ENCODE measurements around the gene ABI1. TPM values are rescaled to one million over a fixed set of nuclear protein-coding genes. Genes with fewer than 3 reads are reported as not detected.

ABI1 gene
- total and polyA plus RNA-seq, 2 donors (not counting 1 experiment from before 2014, with no cell fraction given): 29.4 to 74.3 TPM

GRCh38 chr10:26806557-26806956 is 54.2 kb downstream of the ABI1 start:
- H3K36me3 ChIP-seq (ENCODE audit: control insufficient read depth, insufficient read depth, low read length): no peaks in the 10 kb centered on the region
- no peaks in the 10 kb centered on the region for H3K27me3 ChIP-seq (ENCODE audit: control insufficient read depth, insufficient read depth, low read length)
- H2AFZ ChIP-seq (ENCODE audit: low read length): no peak overlapping the region
- TF ChIP-seq EZH2 (IDR thresholded peaks at IDR 0.05; ENCODE audit: low read length, missing control alignments) (no peak), CTCF (conservative IDR thresholded peaks at IDR 0.05 in 1 of 2, IDR thresholded peaks at IDR 0.05 in 1 of 2; ENCODE audit: low read depth in 1 of 2, low read length in 2 of 2) (no peak)
- DNase-seq (ENCODE audit: low read depth in 2 of 2): no peak
- no peak overlapping the region for H3K4me3 ChIP-seq (replicated peaks in 1 of 4; ENCODE audit: control extremely low read depth in 1 of 4, insufficient read depth in 1 of 4, low read depth in 3 of 4, low read length in 4 of 4)
- H3K4me2 ChIP-seq (ENCODE audit: extremely low read depth, insufficient read depth, low read length): no peak overlapping the region
- peaks cover 34% of the 10 kb centered on the region for H3K79me2 ChIP-seq (ENCODE audit: control insufficient read depth, insufficient read depth, low read length)
- H3K9ac ChIP-seq (ENCODE audit: insufficient read depth, low read length): no peak overlapping the region
- no peaks in the 10 kb centered on the region for H3K9me3 ChIP-seq (ENCODE audit: control insufficient read depth, insufficient read depth, low read depth, low read length)
- peaks cover 3% of the 10 kb centered on the region for H3K4me1 ChIP-seq (ENCODE audit: control insufficient read depth, extremely low read depth, insufficient read depth, low read length)
- H3K27ac ChIP-seq (ENCODE audit: insufficient read depth, low read length): no peak overlapping the region
- H4K20me1 ChIP-seq (ENCODE audit: control insufficient read depth, extremely low read depth, insufficient read depth, low read length): no peaks in the 10 kb centered on the region

GRCh38 chr10:26805567-26806245 is 55.1 kb downstream of the ABI1 start:
- Histone ChIP-seq H4K20me1 (ENCODE audit: control insufficient read depth, extremely low read depth, insufficient read depth, low read length) (no peaks in the 10 kb centered on the region), H2AFZ (ENCODE audit: low read length) (no peak overlapping the region), H3K36me3 (ENCODE audit: control insufficient read depth, insufficient read depth, low read length) (no peaks in the 10 kb centered on the region), H3K4me1 (ENCODE audit: control insufficient read depth, extremely low read depth, insufficient read depth, low read length) (peaks cover 3% of the 10 kb centered on the region), H3K9ac (ENCODE audit: insufficient read depth, low read length) (no peak overlapping the region), H3K27me3 (ENCODE audit: control insufficient read depth, insufficient read depth, low read length) (no peaks in the 10 kb centered on the region), H3K27ac (ENCODE audit: insufficient read depth, low read length) (no peak overlapping the region), H3K9me3 (ENCODE audit: control insufficient read depth, insufficient read depth, low read depth, low read length) (no peaks in the 10 kb centered on the region), H3K4me2 (ENCODE audit: extremely low read depth, insufficient read depth, low read length) (no peak overlapping the region), H3K79me2 (ENCODE audit: control insufficient read depth, insufficient read depth, low read length) (peaks cover 38% of the 10 kb centered on the region), H3K4me3 (replicated peaks in 1 of 4; ENCODE audit: control extremely low read depth in 1 of 4, insufficient read depth in 1 of 4, low read depth in 3 of 4, low read length in 4 of 4) (no peak overlapping the region)
- TF ChIP-seq EZH2 (IDR thresholded peaks at IDR 0.05; ENCODE audit: low read length, missing control alignments) (no peak), CTCF (conservative IDR thresholded peaks at IDR 0.05 in 1 of 2, IDR thresholded peaks at IDR 0.05 in 1 of 2; ENCODE audit: low read depth in 1 of 2, low read length in 2 of 2) (no peak)
- DNase-seq (ENCODE audit: low read depth in 2 of 2): peak; percentile 22 to 66

- TF ChIP-seq CTCF (conservative IDR thresholded peaks at IDR 0.05 in 1 of 2, IDR thresholded peaks at IDR 0.05 in 1 of 2; ENCODE audit: low read depth in 1 of 2, low read length in 2 of 2) (no peak), EZH2 (IDR thresholded peaks at IDR 0.05; ENCODE audit: low read length, missing control alignments) (no peak)
- Histone ChIP-seq H3K27me3 (ENCODE audit: control insufficient read depth, insufficient read depth, low read length) (no peaks in the 10 kb centered on the region), H3K4me1 (ENCODE audit: control insufficient read depth, extremely low read depth, insufficient read depth, low read length) (no peaks in the 10 kb centered on the region), H3K27ac (ENCODE audit: insufficient read depth, low read length) (no peak overlapping the region), H3K79me2 (ENCODE audit: control insufficient read depth, insufficient read depth, low read length) (peaks cover 38% of the 10 kb centered on the region), H3K4me2 (ENCODE audit: extremely low read depth, insufficient read depth, low read length) (no peak overlapping the region), H3K9me3 (ENCODE audit: control insufficient read depth, insufficient read depth, low read depth, low read length) (no peaks in the 10 kb centered on the region), H4K20me1 (ENCODE audit: control insufficient read depth, extremely low read depth, insufficient read depth, low read length) (no peaks in the 10 kb centered on the region), H3K9ac (ENCODE audit: insufficient read depth, low read length) (no peak overlapping the region), H3K4me3 (replicated peaks in 1 of 4; ENCODE audit: control extremely low read depth in 1 of 4, insufficient read depth in 1 of 4, low read depth in 3 of 4, low read length in 4 of 4) (no peak overlapping the region), H3K36me3 (ENCODE audit: control insufficient read depth, insufficient read depth, low read length) (no peaks in the 10 kb centered on the region), H2AFZ (ENCODE audit: low read length) (no peak overlapping the region)
- no peak for DNase-seq (ENCODE audit: low read depth in 2 of 2)
These were observed 56.1 kb downstream of the ABI1 start for GRCh38 chr10:26804418-26805393.

Measured in fibroblast of lung (primary cell).